ENCODE data around the gene PLLP.

Gene PLLP

DNA sequence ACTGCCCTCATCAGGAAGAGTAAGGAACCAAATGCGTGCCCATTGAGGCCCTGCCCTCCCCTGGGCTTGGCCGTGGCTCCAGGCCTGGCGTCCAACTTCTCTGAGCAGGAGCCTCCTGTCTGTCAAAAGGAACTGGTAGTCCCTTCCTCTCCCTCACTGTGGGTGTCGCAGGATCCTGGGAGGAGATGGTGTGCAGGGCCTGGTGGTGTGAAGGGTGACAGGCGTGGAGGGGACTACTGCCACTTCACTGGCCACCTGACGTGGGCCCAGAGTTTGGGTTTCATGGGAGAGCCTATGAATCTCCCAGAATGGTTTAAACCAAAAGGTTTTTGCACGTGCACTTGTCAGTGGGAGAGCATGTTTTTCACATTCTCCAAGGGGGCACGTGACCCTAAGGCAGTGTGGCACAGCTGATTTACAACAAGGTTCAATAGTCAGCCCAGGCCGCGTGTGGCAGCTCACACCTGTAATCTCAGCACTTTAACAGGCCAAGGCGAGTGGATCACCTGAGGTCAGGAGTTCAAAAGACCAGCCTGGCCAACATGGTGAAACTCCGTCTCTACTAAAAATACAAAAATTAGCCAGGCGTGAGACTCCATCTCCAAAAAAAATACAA, 26.9 kb downstream of the PLLP start:
- no peak overlapping the region for H3K4me3 ChIP-seq (ENCODE audit: low read depth, low read length)

DNA sequence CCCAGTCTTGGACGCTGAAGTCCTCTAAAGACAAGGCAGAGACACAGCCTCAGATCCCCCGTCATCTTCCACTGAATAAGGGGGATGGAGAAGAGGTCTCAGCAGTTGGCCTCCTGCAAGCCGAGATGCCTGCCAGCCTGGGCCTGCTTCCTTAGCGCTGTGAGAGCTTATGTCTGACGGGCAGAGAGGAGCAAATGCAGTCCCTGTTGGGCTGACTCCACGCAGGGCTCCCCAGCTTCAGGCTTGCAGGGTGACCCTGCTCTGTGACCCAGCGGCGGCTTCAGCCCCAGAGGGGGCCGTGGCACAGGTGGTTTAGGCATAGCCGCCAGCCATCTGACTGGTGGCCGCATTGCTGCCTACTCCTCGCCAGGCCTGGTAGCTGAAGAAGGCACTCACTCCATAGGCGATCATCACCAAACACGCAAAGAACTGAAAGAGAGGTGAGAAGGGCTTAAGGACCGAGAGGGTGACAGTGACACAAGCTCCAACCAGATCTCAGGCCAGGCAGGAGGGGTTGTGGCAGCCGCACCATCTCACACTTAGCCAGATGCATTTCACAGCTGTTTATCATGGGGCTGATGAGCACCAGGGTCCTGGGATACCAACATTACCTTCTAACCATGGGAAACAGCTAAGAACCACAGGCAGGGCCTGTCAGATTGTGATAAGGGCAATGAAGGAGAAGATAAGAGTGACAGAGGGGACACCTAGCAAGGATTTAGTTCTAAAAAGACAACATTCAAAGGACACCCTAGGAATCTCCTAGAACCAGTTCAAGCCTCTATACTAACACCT, 27.7 kb downstream of the PLLP start:
- no peak overlapping the region for H3K4me3 ChIP-seq (ENCODE audit: low read depth, low read length)

DNA sequence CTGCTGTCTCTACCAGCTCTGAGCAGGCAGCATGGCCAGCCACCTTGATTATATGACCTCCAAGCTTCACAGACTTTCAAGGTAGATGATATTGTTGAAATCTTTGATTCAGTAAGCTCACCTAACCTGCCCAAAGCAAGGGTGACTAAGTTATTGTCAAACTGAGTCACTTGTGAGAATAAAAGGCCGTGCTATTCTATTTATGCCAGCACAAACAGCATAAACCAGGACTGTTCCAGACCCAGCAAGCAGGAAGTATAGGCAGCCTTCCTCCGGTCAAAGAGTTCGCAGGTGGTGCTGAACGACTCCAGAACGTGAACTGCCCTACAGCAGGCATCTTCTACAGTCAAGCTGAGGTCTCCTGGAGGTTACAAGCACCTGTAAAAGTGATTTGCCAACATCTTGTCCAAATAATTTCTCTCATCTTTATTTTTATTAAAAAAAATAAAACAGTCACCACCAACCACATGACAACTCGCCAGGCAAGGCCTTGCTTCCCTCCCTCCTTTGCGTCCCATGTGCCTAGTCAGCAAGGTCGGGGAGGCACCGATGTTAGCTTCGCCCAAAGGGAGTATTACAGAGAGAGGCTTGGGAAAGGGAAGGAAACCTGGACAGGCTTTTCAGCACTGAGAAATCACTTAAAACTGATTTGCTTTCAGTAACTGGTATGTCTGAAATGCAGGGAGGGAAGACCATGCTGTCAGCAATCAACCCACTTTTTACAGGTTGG, 28.6 kb downstream of the PLLP start:
- no peak overlapping the region for H3K4me3 ChIP-seq (ENCODE audit: low read depth, low read length)

DNA sequence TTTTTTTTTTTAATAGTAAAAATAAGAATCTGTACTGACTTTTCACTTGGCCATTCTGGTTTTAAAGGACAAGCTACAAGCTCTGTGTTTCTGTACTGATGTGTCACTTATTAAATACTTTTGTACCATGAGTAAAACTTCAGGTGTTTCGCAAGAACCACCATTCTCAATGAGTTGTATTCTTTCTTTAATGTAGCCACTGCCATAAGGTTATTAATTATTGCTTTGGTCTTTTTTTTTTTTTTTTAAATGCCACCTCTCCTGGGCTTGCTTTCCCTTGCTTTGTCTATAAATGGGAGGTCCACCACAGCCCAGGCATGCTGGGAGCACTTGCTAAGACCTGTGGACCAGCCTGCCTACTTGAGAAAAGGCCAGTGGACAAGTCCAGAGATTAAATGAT, 31.0 kb downstream of the PLLP start:
- no peak overlapping the region for H3K4me3 ChIP-seq (ENCODE audit: low read depth, low read length)

DNA sequence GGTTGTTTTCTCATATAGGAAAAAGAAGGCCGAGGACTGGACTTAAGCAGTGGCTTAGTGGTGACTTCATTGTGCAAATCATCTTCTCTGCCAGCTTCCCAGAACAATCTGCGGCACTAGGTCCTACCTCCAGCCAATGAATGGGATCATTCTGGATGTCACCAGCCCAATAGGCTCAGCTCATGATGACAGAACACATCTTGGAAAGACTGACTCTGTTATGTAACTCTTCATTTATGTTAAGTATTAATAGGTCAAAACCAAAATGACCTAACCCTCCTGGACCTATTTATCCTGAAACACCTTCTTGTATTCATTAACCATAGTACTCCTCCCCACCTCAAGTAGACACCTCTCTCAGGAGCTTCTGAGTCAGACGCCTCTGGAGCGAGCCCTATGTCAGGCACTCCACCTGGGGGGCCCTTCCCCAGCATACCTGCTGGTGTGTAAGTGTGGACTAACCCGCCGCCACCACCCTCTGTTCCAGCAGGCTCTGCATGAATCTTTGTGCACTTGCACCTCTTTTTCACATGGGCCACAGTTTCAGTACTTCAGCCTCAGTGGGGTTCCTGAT, 32.2 kb downstream of the PLLP start:
- H3K4me3 ChIP-seq (ENCODE audit: low read depth, low read length): no peak overlapping the region

DNA sequence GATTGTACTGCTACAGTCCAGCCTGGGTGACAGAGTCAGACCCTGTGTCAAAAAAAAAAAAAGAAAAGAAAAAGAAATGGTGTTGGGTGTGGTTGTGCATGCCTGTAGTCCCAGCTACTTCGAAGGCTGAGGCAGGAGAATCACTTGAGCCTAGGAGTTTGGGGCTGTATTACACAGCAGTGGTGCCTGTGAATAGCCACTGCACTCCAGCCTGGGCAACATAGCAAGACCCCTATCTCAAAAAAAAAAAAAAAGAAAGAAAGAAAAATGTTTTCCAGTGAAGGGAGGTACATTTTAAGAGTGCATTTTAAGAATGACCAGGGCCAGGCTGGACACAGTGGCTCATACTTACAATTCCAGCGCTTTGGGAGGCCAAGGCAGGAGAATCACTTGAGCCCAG, 33.1 kb downstream of the PLLP start:
- H3K4me3 ChIP-seq (ENCODE audit: low read depth, low read length): no peak overlapping the region

DNA sequence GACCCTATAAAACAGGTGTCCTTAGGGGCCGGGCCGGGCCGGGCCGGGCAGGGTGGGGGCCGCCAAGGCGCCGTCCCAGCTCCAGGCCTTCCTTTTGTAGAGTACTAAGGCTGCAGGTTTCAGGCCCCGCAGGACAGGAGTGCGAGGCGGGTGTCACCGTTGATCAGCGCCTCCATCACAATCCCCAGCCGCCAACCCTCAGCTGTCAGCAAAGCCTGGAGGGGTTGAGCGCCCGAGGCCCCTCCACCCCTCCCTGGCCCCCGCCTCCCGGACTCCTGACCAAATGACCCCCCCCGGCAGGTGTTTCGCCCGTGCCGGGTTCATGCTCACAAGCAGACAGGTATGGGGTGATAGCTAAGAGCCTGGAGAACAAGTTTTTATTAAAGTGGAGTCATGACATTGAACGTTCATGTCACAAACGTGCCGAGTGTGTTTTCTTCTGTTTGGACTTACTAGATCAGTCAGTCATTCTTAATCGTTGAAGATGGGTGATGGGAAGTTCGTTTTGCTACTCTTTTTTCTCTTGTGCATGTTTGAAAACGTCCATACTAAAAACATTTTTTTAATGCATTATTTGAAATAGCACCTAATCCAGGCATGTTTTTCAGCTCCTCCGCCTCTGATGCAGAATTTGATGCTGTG, 38.9 kb downstream of the PLLP start:
- H3K4me3 ChIP-seq (ENCODE audit: low read depth, low read length): peak overlapping the region; percentile 55

DNA sequence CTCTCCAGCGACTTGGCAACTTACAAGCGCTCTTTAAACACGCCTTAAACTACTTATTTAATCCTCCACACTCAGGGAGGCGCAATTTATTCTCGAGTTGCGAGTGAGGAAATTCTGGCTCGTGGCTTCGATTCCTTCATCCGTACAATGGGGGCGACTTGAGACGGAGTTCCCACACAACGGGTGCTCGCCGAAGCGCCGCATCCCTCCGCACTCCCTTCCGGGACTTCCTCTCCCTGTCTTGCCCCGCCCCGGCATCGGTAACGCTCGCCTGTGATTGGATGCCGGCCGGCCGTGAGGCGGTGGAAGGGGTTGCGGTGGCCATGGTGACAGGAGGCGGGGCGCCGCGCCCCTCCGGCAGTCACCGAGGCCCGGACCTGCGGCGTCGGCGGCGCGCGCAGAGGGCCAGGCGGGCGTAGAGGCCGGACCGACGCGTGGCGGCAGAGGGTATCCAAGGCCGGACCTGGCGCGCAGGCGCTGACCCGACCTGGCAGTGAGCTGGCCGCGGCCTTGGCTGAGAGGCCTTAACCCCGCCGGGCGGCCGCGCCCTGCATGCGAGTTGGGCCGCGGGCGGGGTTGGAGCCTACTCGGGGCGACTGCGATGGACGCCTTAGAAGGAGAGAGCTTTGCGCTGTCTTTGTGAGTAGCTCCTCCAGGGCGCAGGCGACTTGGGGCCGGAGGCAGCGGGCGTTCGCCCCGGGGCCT, 39.6 kb downstream of the PLLP start, which contains the start of gene ARL2BP:
ARL2BP (plus strand) TSS at position 493 of the 705 bp plus-strand sequence; CDS start at position 602, 109 bp downstream.
- peak within 1 kb of the TSS; percentile 55 for H3K4me3 ChIP-seq (ENCODE audit: low read depth, low read length)

DNA sequence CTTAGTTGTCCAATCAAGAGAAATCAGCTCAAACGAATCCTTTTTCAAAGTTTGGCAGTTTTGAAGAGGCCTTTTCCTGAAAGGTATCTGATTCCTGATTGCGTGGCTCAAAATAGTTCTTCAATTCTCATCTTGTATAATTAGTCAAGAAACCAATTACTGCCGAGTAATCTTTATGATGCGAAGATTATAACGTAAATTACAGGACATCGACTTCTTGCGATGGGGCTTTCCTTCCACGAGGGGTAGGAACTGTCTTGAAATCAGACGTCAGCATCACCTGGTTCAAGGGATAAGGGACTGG, 40.1 kb downstream of the PLLP start:
- H3K4me3 ChIP-seq (ENCODE audit: low read depth, low read length): peak overlapping the region; percentile 31

DNA sequence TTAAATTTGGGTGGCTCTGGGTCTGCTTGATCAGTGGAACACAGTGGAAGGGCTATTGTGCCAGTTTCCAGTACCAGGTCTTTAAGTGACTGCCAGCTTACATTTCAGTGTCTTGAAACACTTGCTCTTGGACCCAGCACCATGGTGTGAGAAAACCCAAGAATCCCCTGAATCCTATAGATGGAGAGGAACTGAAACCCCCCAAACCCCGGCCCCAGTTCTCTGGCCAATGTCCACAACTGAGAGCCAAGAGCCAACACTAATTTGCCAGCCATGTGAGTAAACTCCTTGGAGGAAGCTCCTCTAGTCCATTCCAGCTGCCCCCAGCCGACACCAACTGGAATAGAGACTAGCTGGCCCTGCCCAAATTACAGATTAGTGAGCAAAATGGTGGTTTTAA, 41.8 kb downstream of the PLLP start:
- H3K4me3 ChIP-seq (ENCODE audit: low read depth, low read length): no peak overlapping the region

DNA sequence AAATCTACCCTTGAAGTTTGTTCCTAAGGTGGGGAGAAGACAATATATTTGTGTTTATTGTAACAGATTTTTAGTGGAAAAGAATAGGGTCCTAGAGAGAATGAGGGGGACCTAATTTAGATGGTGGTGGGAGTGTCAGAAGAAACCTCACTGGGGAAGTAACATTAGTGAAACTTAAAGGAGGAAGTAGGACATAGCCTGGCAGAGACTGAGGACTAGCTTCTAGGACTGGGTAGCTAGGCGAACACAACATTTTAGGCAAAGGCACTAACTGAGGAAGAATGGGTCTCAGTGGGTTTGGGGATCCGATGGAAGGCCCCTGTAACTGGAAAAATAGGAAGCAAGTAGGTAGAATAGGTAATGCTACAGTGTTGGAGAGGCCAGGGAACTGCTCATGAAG, 43.6 kb downstream of the PLLP start:
- H3K4me3 ChIP-seq (ENCODE audit: low read depth, low read length): no peak overlapping the region

DNA sequence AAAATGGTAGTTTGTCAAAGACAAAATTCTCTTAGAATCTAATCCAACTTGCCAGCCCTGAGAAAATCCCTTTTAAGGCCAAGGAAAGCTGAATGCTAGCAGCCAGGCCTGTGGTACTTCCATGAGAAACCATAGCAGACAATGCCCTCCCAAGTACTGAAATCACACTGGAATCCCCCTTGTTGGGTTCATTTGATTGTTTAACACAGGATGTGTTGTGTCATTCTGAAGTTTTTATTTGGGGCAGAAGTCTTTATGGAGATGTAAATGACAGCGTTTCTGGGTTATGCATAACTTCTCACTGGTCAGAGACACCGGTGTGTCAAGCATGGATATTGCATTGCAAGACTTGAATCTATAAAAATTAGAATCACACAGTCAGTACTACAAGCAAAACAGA, 45.4 kb downstream of the PLLP start:
- H3K4me3 ChIP-seq (ENCODE audit: low read depth, low read length): no peak overlapping the region

DNA sequence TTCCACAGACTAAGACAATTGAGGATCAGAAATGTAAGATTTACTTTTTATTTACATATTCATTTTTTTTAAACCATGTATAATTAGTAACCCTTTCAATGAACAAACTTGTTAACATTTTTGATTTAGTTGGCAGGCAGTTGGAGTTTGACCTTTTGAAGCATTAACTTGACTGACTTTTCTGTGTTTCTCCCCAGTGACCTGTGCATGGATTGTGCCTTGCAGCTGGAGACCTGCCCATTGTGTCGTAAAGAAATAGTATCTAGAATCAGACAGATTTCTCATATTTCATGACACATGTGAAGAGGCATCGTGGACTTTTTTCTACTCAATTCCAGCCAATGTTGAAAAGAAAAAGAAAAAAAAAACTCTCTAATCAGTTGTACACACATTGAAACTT, 45.8 kb downstream of the PLLP start:
- no peak overlapping the region for H3K4me3 ChIP-seq (ENCODE audit: low read depth, low read length)

DNA sequence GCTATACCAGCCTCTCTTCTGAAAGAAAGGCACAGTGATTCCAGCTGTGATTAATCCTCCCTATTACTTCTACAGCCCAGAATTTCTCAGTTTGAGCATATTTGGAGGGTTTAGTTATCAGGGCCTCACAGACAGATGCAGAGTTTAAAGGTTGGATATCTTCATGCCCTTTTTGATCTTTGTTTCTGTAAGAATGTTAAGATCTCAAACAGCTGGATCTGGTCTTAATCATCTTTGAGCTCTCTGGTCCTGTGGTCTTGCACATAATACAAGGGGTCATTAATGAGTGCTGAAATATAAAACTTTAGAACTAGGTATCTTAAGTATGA, 48.5 kb downstream of the PLLP start:
- H3K4me3 ChIP-seq (ENCODE audit: low read depth, low read length): no peak overlapping the region

DNA sequence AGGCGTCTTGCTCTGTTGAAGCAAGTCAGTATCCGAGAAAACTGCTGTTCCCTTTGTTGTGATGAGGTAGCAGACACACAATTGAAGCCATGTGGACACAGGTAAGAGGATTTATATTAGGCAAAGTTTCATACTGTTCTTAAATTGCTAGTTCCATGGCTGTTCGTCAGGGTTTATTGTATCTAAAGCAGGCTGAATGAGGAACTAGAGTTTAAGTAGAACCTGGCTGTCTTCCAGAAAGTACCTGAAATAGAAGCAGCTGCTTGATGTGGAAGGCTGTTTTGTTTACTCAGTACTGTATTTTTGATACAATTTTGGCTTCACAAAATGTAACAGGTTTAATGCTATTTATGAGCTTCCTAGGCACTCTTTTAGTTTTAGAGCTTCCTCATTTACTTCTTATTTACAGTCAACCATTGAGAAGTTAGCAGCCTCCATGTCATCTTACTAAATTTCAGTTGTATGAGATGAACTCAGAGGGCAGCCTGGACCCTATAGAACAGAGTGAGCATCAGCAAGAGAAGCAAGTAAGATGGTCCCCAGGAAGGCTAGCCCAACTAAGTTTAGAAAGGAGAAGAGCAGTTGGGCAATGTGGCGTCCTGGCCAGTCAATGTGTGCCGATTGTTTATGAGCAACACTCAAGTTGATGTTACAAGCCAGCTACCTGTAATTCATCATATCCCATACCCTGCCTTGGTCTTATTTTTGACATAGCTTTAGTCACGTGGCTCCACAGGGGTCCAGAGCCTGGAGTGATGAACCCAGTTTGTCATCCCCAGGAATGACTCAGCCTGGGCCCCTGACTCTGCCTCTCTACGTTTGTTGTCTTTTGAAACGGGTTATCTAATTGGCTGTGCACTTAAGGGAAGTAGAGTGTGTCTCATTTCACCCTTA, 49.1 kb downstream of the PLLP start:
- no peak overlapping the region for H3K4me3 ChIP-seq (ENCODE audit: low read depth, low read length)

DNA sequence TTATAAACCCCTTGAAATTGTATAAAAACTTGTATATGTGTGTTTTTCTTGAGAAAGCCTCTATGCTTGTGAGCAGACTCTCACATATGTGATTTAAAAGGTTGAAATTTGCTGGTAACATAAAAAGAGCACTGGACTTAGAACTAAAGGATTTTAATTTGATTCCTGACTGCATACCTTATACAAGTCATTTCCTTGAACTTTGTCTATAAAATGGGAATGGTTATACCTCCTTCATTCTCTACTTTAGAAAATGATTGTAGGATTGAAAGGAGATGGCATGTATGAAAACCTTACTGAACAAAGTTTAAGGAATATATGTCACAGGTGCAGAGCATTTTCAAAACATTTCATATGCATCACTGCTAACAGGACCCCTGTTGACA, 49.8 kb downstream of the PLLP start:
- no peak overlapping the region for H3K4me3 ChIP-seq (ENCODE audit: low read depth, low read length)

DNA sequence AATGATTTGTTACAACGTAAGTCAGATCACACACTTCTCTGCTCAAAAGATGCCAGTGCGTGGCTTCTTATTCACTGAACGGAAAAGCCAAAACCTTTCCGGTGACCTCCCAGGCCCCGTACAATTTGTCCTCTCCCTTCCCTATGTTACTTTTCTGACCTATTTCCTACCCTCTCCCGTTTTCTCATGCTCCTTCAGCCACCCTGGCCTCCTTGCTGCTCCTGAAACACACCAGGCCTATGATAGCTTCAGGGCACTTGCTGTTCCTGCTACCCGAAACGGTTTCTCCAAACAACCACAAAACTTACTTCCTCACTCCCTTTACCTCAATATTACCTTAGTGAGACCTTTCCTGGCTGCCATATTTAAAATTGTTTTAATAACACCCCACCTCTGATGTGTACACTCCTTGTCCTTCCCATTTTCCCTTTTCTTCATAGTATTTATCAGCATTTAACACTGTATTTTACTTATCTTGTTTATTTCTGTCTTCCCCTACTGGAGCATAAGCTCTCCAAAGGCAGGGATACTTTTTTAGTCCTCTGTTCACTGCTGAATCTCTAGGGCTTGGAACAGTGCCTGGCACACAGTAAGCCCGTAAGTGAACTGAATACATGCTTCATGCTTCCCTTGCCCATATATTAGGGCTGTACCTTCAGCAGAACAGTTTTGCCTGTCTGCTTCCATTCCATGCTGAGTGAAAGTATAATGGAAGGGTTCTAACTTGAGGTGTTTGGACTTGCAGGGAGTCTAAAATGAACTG, 50.3 kb downstream of the PLLP start:
- no peak overlapping the region for H3K4me3 ChIP-seq (ENCODE audit: low read depth, low read length)

DNA sequence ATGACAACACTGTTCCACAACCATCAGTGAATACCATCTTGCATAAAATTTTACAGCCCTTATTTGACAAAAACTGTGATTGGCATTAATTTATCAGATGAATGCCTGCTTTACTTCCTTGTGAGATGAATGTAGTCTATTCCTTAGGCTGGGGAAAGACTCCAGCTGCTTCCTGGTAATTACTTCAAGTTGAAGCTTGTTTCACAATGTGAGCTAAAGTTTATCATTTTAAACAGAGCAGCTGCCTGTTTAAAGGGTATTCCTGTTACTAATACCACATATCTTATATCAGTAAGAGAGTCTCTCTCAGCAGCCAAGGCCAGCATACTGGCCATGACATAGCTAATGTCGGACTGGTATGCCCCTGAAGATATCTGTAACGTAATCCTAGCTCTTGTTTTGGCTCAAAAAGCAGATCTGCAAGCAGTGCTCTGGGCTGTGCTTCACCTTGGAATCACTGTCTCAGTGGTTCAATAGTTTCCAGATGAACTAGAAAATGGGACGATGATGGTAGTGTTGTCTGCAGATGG, 52.6 kb downstream of the PLLP start:
- H3K4me3 ChIP-seq (ENCODE audit: low read depth, low read length): no peak overlapping the region

DNA sequence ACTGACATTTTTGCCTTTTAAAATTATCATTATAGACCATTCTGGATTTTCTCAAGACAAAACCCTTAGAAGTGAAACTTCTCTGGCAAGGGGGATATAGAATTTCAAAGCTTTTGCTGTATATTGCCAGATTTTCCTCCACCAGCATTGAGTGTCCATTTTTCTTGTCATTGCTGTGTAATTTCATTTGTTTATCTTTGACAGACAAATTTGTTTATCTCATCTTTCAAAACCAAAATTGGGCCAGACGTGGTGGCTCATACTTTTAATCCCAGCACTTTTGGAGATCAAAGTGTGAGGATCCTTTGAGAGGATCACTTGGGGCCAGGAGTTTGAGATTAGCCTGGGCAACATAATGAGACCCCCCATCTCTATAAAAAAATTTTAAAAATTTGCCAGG, 55.4 kb downstream of the PLLP start:
- no peak overlapping the region for H3K4me3 ChIP-seq (ENCODE audit: low read depth, low read length)

Measured in iPS-11a (cell line).